OCI-LY3 (cell line): Measurements from ENCODE around the gene TBC1D13.
A peak's percentile ranks its signal among the peaks of the same experiment; 100 is the strongest.

Experiments
- H2AFZ ChIP-seq: fragments of 200-600, 300-600 bp; shearing (Covaris generic); 2 replicates; pipeline ENCODE4 v1.6.0; 2014; ENCODE audit warnings: antibody characterized with exemption, low read depth, low read length
- H3K27ac ChIP-seq: fragments of 200-600, 300-600 bp; sonication (generic); 2 replicates; pipeline ENCODE4 v1.5.1; 2014; ENCODE audit warnings: mild to moderate bottlenecking, low read length, moderate library complexity, mixed read lengths
- H3K27me3 ChIP-seq: fragments of 200-600, 300-600 bp; sonication (generic); 2 replicates; pipeline ENCODE4 v1.6.1; 2014; ENCODE audit warnings: low read depth, low read length, mixed read lengths
- H3K36me3 ChIP-seq: fragments of 200-600, 300-600 bp; sonication (generic); replicated peaks from 2 replicates; pipeline ENCODE3; 2014; ENCODE audit warnings: low read depth, low read length, mixed read lengths
- H3K4me1 ChIP-seq: fragments of 300-600, 200-600 bp; sonication (generic); 2 replicates; pipeline ENCODE4 v1.6.1; 2014; ENCODE audit warnings: low read length, mixed read lengths
- H3K4me2 ChIP-seq: fragments of 200-600, 300-600 bp; sonication (generic); 2 replicates; pipeline ENCODE4 v1.6.1; 2014; ENCODE audit warnings: low read length, mixed read lengths
- H3K4me3 ChIP-seq: fragments of 300-600, 200-600 bp; sonication (generic); 2 replicates; pipeline ENCODE4 v1.5.1; 2014; ENCODE audit warnings: antibody characterized with exemption, mild to moderate bottlenecking, low read length, moderate library complexity
- H3K79me2 ChIP-seq: fragments of 300-600, 200-600 bp; shearing (Covaris generic); 2 replicates; pipeline ENCODE4 v1.6.1; 2014; ENCODE audit warnings: mild to moderate bottlenecking, low read length, mixed read lengths
- H3K9ac ChIP-seq: fragments of 300-600, 200-600 bp; shearing (Covaris generic); 2 replicates; pipeline ENCODE4 v1.6.0; 2014; ENCODE audit warnings: mild to moderate bottlenecking, low read length, moderate library complexity
- H3K9me3 ChIP-seq: fragments of 200-600, 300-600 bp; shearing (Covaris generic); 2 replicates; pipeline ENCODE4 v1.6.1; 2014; ENCODE audit warnings: low read length, mixed read lengths; ENCODE audit not compliant: insufficient read depth
- H4K20me1 ChIP-seq: fragments of 200-600, 300-600 bp; sonication (generic); 2 replicates; pipeline ENCODE4 v1.6.1; 2016; ENCODE audit warnings: low read length, mixed read lengths; ENCODE audit not compliant: insufficient read depth
- EZH2phosphoT487 ChIP-seq: fragments of 200-600 bp; shearing (Covaris generic); IDR thresholded peaks from 2 replicates; pipeline ENCODE4 v1.6.1; 2018; ENCODE audit warnings: antibody characterized with exemption, mixed run types, low read depth
- TF ChIP-seq, protein P1 (sequence below): fragments of 200-600, 300-600 bp; sonication (generic); IDR thresholded peaks from 2 replicates; pipeline ENCODE4 v1.5.1; 2014; ENCODE audit warnings: antibody characterized with exemption, low read length, low read depth

Gene TBC1D13

GRCh38 chr9:128764361-128764760 lies 22.7 kb upstream of the TBC1D13 start:
- no peak overlapping the region for H3K4me3 ChIP-seq
- no peaks in the 10 kb centered on the region for H3K27me3 ChIP-seq
- H2AFZ ChIP-seq = no peak overlapping the region
- peaks cover 17% of the 10 kb centered on the region for H3K4me1 ChIP-seq
- no peaks in the 10 kb centered on the region for H4K20me1 ChIP-seq
- H3K36me3 ChIP-seq = no peaks in the 10 kb centered on the region
- no peak overlapping the region for H3K9ac ChIP-seq
- TF ChIP-seq, protein P1, sequence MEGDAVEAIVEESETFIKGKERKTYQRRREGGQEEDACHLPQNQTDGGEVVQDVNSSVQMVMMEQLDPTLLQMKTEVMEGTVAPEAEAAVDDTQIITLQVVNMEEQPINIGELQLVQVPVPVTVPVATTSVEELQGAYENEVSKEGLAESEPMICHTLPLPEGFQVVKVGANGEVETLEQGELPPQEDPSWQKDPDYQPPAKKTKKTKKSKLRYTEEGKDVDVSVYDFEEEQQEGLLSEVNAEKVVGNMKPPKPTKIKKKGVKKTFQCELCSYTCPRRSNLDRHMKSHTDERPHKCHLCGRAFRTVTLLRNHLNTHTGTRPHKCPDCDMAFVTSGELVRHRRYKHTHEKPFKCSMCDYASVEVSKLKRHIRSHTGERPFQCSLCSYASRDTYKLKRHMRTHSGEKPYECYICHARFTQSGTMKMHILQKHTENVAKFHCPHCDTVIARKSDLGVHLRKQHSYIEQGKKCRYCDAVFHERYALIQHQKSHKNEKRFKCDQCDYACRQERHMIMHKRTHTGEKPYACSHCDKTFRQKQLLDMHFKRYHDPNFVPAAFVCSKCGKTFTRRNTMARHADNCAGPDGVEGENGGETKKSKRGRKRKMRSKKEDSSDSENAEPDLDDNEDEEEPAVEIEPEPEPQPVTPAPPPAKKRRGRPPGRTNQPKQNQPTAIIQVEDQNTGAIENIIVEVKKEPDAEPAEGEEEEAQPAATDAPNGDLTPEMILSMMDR = no peak
- no peak for TF ChIP-seq EZH2phosphoT487
- no peaks in the 10 kb centered on the region for H3K9me3 ChIP-seq
- H3K79me2 ChIP-seq = no peaks in the 10 kb centered on the region
- no peak overlapping the region for H3K4me2 ChIP-seq
- no peak overlapping the region for H3K27ac ChIP-seq

DNA sequence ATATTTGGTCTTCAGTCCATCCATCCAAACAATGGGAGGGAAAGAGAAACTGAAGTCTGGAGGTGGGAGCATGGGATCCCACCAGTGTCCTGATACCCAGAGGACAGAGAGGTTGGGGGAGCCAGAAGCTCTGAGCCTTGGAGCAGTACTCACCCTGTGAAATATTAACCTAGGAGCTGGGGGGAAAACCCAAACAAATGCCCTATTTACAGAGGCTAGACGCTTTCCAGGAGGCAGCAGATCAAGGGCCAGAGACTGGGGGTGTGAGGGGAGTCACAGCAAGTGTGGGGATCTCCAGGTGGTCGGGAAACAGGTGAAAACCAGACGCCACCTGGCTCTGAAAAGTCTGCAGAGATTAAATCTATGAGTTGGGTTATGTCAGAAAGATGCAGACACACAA lies 21.6 kb upstream of the TBC1D13 start:
- Histone ChIP-seq H3K36me3 (no peaks in the 10 kb centered on the region), H4K20me1 (no peaks in the 10 kb centered on the region), H3K4me1 (peaks cover 18% of the 10 kb centered on the region), H3K4me2 (peak overlapping the region; percentile 22), H3K27me3 (no peaks in the 10 kb centered on the region), H3K79me2 (no peaks in the 10 kb centered on the region), H3K4me3 (no peak overlapping the region), H3K9me3 (no peaks in the 10 kb centered on the region), H3K27ac (no peak overlapping the region), H3K9ac (no peak overlapping the region), H2AFZ (no peak overlapping the region)
- TF ChIP-seq, protein P1 = no peak
- no peak for TF ChIP-seq EZH2phosphoT487

DNA sequence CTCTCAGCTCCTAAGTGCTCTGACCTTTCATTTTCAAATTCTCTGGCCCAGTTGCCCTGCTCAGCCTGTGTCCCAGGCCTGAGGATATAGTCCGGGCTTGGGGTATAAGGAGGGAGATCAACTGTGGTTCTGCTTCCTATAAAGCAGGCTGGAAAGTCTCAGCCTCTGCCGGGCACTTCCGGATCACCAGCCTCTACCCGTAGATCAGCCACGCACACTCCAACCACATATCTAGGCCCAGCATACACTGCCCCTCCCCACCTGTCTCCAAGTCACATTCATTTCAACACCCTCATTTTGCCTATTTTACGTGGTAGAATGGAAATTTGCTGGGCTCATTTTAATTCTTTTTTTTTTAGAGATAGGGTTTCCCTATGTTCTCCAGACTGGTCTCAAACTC lies 18.4 kb upstream of the TBC1D13 start:
- H3K27me3 ChIP-seq = no peaks in the 10 kb centered on the region
- H3K4me2 ChIP-seq = no peak overlapping the region
- peaks cover 26% of the 10 kb centered on the region for H3K4me1 ChIP-seq
- peaks cover 9% of the 10 kb centered on the region for H3K79me2 ChIP-seq
- H3K9me3 ChIP-seq = no peaks in the 10 kb centered on the region
- no peak overlapping the region for H3K9ac ChIP-seq
- no peaks in the 10 kb centered on the region for H3K36me3 ChIP-seq
- H4K20me1 ChIP-seq = no peaks in the 10 kb centered on the region
- no peak overlapping the region for H3K27ac ChIP-seq
- H3K4me3 ChIP-seq = no peak overlapping the region
- TF ChIP-seq EZH2phosphoT487 = no peak
- TF ChIP-seq, protein P1 = no peak
- H2AFZ ChIP-seq = no peak overlapping the region

DNA sequence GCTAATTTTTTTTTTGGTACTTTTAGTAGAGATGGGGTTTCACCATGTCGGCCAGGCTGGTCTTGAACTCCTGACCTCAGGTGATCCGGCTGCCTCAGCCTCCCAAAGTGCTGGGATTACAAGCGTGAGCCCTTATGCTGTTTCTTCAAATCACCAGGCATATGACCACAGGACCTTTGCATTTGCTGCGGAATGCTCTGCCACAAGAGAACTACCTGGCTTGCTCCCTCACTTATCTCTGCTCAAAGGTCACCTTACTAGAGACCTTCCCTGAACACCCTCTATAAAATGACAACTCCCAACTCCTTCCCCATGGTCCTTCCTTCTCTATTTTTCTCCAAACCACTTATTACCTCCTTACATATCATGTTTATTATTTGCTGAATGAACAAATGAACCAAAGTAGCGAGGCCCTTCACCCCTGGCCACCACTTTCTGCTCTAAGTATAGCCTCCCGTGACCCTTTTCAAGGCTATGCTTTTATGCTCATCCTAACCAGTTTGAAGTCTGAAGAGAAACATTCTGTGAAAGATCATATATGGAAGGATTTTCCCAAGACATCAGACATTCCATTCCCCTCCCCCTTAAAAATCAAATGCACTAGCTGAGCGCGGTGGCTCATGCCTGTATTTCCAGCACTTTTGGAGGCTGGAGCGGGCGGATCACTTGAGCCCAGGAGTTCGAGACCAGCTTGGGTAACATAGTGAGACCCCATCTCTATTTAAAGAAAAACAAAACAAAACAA lies 16.6 kb upstream of the TBC1D13 start:
- Histone ChIP-seq H3K36me3 (no peaks in the 10 kb centered on the region), H3K27me3 (no peaks in the 10 kb centered on the region), H3K4me1 (peaks cover 12% of the 10 kb centered on the region), H3K4me3 (peak overlapping the region; percentile 87), H3K9ac (0 out of 2 replicates have a peak overlapping the region, but pooled peaks have one; percentile 67), H3K4me2 (peak overlapping the region; percentile 95), H3K27ac (no peak overlapping the region), H4K20me1 (no peaks in the 10 kb centered on the region), H2AFZ (no peak overlapping the region), H3K9me3 (no peaks in the 10 kb centered on the region), H3K79me2 (peaks cover 9% of the 10 kb centered on the region)
- TF ChIP-seq EZH2phosphoT487 = no peak
- TF ChIP-seq, protein P1 = no peak
